GM21515 (cell line): ENCODE results near the gene SREK1IP1.

Source experiments
- ATAC-seq: cut with Tn5 transposase; IDR thresholded peaks from one replicate; pipeline ENCODE4 v1.9.1; 2021; ENCODE audit not compliant: unreplicated experiment

SREK1IP1 gene

DNA sequence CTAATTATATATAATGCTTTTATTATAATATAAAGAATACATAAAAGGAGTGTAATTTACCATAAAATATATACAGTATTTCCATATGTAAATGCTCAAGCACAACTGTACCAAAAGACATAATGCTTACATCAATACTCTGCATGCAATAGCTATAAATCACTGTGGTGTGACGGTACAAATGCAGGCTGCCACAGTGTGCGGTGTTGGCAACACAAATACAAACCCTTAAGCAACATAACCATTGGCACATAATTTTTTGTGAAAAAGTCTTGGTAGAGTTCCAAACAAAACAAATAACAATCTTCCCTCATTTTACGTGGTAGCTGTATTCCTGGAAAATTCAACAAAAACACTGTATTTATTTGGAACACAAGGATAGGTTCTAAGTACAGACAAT, 80.1 kb downstream of the SREK1IP1 start:
- no peak for ATAC-seq

DNA sequence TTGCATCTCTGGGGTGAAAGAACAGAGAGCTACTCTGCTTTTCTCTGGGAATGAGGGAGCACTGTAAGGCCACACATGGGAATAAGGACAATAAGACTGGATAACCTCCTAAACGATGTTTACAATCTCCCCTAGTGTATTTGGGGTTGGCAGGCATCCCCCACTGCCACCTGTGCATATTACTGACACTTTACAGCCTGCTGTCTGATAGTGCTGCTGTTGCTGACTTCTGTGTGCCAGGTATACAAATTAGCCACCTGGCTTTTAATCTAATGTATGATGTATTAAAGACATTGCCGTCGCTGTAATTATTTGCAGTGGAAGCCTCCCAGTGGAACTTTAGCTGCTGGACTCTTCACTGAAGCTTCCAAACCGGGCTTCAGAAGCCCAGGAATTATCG, 82.6 kb downstream of the SREK1IP1 start:
- no peak for ATAC-seq

DNA sequence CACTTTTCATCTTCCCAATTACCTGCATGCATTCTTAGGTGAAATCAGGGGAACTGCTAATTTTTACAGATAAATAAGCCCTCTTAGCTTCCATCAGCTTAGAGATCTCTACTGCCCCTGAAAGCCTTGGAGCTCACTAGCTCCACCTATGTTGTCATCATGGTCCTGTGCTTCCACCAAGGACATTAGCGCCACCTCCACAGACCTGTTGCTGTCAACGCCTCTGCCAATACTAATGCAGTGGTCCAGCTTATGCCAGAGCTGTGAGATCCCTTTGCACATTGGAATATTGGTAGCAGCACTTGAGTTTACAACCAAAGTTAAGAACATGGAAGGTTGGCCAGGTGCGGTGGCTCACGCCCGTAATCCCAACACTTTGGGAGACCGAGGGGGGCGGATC, 85.9 kb downstream of the SREK1IP1 start:
- ATAC-seq: no peak

DNA sequence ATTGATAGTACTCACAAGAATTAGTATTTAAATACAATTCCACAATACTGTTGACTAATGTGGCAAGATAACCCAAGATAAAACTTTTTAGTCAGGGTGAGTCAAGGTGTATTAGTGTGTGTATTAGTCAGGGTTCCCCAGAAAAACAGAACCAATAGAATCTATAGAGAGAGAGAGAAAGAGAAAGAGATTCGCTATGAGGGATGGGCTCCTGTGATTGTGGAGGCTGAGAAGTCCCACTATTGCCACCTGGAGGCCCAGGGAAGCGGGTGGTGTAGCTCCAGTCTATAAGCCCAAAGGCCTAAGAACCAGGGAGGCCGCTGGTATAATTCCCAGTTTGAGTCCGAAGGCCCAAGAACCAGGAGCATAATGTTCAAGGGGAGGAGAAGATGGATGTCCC, 88.2 kb downstream of the SREK1IP1 start:
- ATAC-seq: no peak

DNA sequence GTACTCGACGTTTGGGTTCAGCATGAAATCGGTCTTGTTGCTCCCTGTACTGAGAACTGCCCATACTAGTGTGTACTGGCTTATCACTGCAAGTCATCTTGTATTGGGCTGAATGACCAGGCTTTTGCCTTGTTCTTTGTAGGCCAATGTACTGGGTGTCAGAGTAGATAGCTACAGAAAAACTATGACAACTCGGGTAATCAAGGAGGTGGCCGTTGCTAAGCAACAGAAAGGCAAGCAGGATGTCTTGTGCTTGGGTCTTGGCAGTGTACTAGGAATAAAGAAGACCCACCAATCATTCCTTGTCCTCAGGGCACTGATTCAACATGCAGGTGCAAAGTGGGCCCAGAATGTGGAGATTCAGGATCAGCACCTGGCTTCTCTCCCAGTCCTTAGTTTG, 90.1 kb downstream of the SREK1IP1 start:
- no peak for ATAC-seq

DNA sequence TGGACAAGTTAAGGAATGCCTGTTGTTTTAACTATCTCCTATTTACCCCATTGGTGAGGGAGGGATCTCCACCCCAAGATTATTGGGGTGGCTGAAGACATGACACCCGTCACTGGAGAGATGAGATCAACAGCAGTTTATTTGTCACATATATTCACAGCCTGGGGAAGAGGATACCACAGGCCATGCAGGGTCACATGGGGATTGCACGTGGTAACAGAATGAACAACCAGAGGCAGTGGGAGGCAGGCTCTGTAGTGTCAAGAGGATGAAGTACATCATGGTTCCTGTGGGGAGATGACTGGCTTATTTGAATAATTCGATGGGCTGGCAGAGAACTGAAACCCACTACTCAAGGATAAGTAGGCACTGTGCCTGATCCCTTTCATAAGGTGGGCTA, 96.8 kb downstream of the SREK1IP1 start:
- ATAC-seq: no peak

DNA sequence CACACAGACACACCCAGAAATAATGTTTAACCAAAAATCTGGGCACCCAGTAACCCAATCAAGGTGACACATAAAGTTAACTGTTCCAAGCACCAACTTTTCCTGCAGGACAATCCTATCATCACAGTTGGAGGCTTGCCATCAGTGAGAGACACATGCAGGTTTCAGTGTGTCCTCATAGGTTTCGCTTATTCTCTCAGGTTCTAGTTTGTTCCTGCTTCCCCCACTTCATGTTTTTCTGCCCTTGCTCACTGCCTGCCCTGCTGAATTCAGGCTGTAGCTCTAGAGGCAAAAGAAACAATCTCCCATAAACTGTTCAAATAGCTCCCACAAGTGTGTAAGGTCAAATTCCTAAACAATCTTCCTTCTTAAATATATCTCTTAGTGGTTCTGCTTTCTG, 98.2 kb downstream of the SREK1IP1 start:
- no peak for ATAC-seq
